Kidney (tissue), 14 donors: ENCODE measurements around the gene DEFB124. TPM values are rescaled to one million over a fixed set of nuclear protein-coding genes. Genes with fewer than 3 reads are reported as not detected.

Experiments used
- DNase-seq, 5 donors: peaks; one replicate each; pipeline ENCODE4 v3.0.0-alpha.2; 2013 to 2020
- FAIRE-seq: peaks from 2 replicates; lab custom pipeline; 2012; peaks lifted over from hg19 to GRCh38; lab: Jason Lieb, UNC
- H3K27ac ChIP-seq, 2 donors: one replicate each; pipeline ENCODE4 v1.7.0; 2013; ENCODE audit warnings: low read depth in 2 of 2, low read length in 2 of 2, inconsistent platforms in 1 of 2
- H3K27me3 ChIP-seq: one replicate; pipeline ENCODE4 v1.7.1; 2013; ENCODE audit warnings: low read length, inconsistent platforms; ENCODE audit not compliant: control insufficient read depth, insufficient read depth
- H3K36me3 ChIP-seq, 3 donors: one replicate each; pipeline versions ENCODE4 v1.7.0 to v1.7.1; 2013; ENCODE audit warnings: low read length in 3 of 3, control low read depth in 1 of 3, inconsistent platforms in 1 of 3; ENCODE audit not compliant: insufficient read depth in 3 of 3, control insufficient read depth in 2 of 3
- H3K4me1 ChIP-seq, 3 donors: one replicate each; pipeline versions ENCODE4 v1.7.0 to v1.7.1; 2013; ENCODE audit warnings: low read length in 3 of 3, inconsistent platforms in 1 of 3, low read depth in 1 of 3; ENCODE audit not compliant: control insufficient read depth in 2 of 3, insufficient read depth in 2 of 3
- H3K4me3 ChIP-seq, 3 donors: one replicate each; pipeline versions ENCODE4 v1.7.0 to v1.8.1; 2013; ENCODE audit warnings: low read length in 3 of 3, control low read depth in 1 of 3, inconsistent platforms in 1 of 3
- H3K9ac ChIP-seq, 3 donors: one replicate each; pipeline versions ENCODE4 v1.7.0 to v1.7.1; 2013; ENCODE audit warnings: low read length in 3 of 3, control low read depth in 1 of 3, inconsistent platforms in 1 of 3
- H3K9me3 ChIP-seq, 3 donors: one replicate each; pipeline versions ENCODE4 v1.7.0 to v1.7.1; 2013; ENCODE audit warnings: low read length in 3 of 3, control low read depth in 1 of 3, inconsistent platforms in 1 of 3; ENCODE audit not compliant: control insufficient read depth in 2 of 3, insufficient read depth in 1 of 3
- intact Hi-C: fragments of 100-400 bp; cut with DNase I; formaldehyde crosslinking; loops from one replicate; pipeline ENCODE4 v1.11.1; 2022
- polyA plus RNA-seq: library from polyadenylated mRNA; stranded (reverse); fragments of 350-450 nt; fragmentation: Illumina TruSeq; extraction: RNeasy Lipid Tissue Mini Kit (QIAGEN cat#74804); gene quantifications from one replicate; pipeline ENCODE4 v1.2.3, GENCODE V29; 2014; ENCODE audit warnings: low read depth, low replicate concordance; ENCODE audit not compliant: insufficient read depth
- total RNA-seq: library from RNA; stranded (reverse); fragmentation: NEBNext Ultra II Directional; extraction: Animal tissue kit (Norgen Biotek cat#: 25700); gene quantifications from one replicate; pipeline ENCODE4 v1.2.1, GENCODE V29; 2021
- TF ChIP-seq, protein P1 (sequence below): IDR thresholded peaks from 3 replicates; pipeline ENCODE4 v1.5.1; 2012; ENCODE audit warnings: mild to moderate bottlenecking, moderate library complexity, borderline replicate concordance; ENCODE audit not compliant: insufficient read depth; ENCODE audit errors: extremely low read depth
- donor health status: control.
- donor health status: control.
- donor health status: control.
- donor health status: control.
- donor health status: control.
- donor health status: DM: yes; HTN: yes; CAD: no.
- donor health status: Normal renal cell carcinoma (clear cell type).

Gene DEFB124
- total and polyA plus RNA-seq, 2 donors from 2014 or later: 2.5 TPM; not detected in 1

DNA sequence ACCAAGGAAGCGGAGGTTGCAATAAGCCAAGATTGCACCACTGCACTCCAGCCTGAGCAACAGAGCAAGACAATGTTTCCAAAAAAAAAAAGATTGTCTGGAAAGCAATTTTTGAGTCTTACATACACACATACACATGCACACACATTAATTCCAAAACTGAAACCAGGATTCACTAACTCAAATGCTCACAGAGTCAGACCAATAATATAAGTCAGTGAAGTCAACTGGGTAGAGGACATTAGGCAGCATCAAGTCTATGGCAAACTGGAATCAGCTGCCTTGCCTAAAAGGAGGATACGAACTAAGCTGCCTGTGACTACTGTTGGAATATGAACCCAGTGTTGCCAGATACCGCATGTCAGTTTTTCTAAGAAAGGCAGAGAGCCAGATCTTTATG, 15.8 kb upstream of the DEFB124 start:
- H3K9ac ChIP-seq: no peak overlapping the region
- no peak overlapping the region for H3K27ac ChIP-seq
- DNase-seq: no peak
- no peak overlapping the region for H3K4me3 ChIP-seq
- no peaks in the 10 kb centered on the region for H3K9me3 ChIP-seq
- H3K27me3 ChIP-seq: no peaks in the 10 kb centered on the region
- intact Hi-C loops: no loop called here
- no peaks in the 10 kb centered on the region for H3K36me3 ChIP-seq
- FAIRE-seq: no peak
- H3K4me1 ChIP-seq: peaks cover 0 to 2% (median 0%) of the 10 kb centered on the region in 3 donors
- TF ChIP-seq, protein P1, sequence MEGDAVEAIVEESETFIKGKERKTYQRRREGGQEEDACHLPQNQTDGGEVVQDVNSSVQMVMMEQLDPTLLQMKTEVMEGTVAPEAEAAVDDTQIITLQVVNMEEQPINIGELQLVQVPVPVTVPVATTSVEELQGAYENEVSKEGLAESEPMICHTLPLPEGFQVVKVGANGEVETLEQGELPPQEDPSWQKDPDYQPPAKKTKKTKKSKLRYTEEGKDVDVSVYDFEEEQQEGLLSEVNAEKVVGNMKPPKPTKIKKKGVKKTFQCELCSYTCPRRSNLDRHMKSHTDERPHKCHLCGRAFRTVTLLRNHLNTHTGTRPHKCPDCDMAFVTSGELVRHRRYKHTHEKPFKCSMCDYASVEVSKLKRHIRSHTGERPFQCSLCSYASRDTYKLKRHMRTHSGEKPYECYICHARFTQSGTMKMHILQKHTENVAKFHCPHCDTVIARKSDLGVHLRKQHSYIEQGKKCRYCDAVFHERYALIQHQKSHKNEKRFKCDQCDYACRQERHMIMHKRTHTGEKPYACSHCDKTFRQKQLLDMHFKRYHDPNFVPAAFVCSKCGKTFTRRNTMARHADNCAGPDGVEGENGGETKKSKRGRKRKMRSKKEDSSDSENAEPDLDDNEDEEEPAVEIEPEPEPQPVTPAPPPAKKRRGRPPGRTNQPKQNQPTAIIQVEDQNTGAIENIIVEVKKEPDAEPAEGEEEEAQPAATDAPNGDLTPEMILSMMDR: no peak

DNA sequence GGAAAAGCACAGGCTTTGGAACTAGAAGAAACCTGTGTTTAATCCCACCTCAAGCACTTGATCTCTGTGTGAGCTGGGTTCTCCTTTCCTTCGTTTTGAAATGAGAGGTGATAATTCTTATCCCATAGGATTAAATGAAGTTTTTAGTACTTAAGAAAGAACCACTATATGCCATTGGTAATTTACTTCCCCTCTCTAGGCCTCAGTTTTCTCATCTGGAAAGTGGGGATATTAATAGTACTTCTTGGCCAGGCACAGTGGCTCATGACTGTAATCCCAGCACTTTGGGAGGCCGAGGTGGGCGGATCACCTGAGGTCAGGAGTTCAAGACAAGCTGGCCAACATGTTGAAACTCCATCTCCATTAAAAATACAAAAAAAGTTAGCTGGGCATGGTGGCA, 14.2 kb upstream of the DEFB124 start:
- no peak for FAIRE-seq
- H3K4me1 ChIP-seq: peaks cover 0 to 2% (median 0%) of the 10 kb centered on the region in 3 donors
- intact Hi-C loops: no loop called here

DNA sequence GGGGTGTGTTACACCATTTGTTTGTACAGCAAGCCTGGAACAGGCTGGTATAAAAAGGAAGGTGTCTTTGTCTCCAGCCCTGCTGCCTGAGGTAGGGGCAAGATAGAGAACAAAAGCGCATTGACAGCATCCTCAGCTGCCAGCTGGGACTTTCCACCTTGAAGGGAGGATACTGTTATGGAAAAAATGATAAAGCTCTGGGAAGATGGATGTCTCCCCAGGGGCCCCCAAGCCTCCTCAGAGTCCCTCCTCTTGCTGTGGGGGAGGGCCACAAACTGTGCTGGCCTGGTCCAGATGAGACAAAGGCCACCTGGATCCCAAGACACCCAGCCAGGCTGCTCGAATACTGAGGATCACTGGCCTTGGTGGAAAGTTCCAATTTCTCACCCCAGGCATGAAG, 13.2 kb upstream of the DEFB124 start:
- Histone ChIP-seq H3K27ac (no peak overlapping the region), H3K9me3 (no peaks in the 10 kb centered on the region), H3K36me3 (no peaks in the 10 kb centered on the region), H3K4me1 (peaks cover 0 to 2% (median 0%) of the 10 kb centered on the region in 3 donors), H3K27me3 (peaks cover 2% of the 10 kb centered on the region), H3K4me3 (no peak overlapping the region), H3K9ac (no peak overlapping the region)
- FAIRE-seq (no peak), DNase-seq (peak in 1 of 5 donors; percentile 50)
- intact Hi-C loops: no loop called here
- TF ChIP-seq, protein P1: no peak

More for the DNA sequence above, 14.2 kb upstream of the DEFB124 start:
- Histone ChIP-seq H3K9me3 (no peaks in the 10 kb centered on the region), H3K36me3 (no peaks in the 10 kb centered on the region), H3K27ac (no peak overlapping the region), H3K4me3 (no peak overlapping the region), H3K9ac (no peak overlapping the region), H3K27me3 (peaks cover 2% of the 10 kb centered on the region)
- TF ChIP-seq, protein P1: no peak
- DNase-seq: no peak
